ENCODE measurements around the gene FLT4. TPM values are rescaled to one million over a fixed set of nuclear protein-coding genes. Genes with fewer than 3 reads are reported as not detected.
"Not testable (repeated sequence)": the region's sequence is repeated elsewhere in the genome, so short reads cannot be mapped to it uniquely, and the experiment has no call there.

The FLT4 gene
- total RNA-seq, 1 donor from 2014 or later: 289 TPM

GRCh38 chr5:180670586-180671359 lies 21.4 kb upstream of the FLT4 start:
- DNase-seq (ENCODE audit: low read depth in 2 of 2): peak; percentile 77 to 85

- no peak for DNase-seq (ENCODE audit: low read depth in 2 of 2)
These were observed 20.8 kb upstream of the FLT4 start for GRCh38 chr5:180670157-180670556.

DNA sequence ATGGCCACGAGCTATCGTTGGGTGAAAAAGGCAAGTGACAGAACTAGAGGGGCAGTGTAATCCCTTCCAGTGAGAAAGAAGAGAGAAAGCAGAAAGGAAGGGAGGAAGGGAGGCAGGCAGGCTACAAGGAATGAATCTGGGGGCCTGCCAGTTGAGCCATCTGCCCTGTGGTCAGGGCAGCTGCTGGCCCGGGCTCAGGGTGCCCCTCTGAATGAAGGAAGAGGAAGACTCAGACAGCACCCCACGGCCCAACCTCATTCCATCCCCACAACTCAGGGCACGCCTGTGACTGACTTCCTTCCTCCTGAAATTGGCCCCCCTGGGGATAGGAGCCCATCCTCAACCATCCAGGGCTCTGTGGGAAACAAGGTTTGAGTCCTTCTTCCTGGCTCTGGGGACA lies 20.3 kb upstream of the FLT4 start:
- no peak for DNase-seq (ENCODE audit: low read depth in 2 of 2)

DNA sequence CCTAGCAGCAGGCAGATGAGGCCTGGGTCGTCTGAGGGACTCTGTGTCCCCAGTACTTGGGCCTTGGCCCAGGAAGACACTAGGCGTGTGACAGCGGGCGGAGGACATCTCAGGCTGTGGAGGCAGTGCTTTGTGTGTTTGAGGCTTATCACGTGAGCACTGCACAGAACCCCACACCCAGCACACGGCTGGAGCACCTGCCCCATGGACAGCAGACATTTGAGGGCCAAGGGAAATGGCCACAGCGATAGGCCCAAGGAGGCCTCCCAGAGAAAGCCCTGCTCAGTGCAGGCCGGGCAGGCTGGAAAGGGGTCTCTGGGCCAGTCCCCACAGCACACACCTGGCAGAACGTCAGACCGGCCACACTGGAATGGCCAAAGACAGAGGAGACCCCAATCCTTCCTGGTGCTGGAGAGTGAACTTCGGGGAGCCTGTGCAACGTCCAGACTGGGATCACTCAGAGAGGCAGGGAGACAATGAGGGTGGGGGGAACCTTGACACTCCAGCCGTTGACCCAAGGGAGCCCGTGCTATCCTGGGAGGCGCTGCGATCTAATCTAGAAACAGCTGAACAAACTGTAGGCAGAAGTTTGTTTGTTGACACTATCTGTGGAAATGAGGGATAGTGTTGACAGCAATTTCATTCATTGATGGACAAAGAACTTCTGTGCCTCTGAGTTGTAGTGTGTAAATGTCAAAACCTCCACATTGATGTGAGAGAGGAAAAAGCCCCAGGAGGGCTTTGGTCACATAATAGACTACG lies 19.6 kb upstream of the FLT4 start:
- DNase-seq (ENCODE audit: low read depth in 2 of 2): no peak

DNA sequence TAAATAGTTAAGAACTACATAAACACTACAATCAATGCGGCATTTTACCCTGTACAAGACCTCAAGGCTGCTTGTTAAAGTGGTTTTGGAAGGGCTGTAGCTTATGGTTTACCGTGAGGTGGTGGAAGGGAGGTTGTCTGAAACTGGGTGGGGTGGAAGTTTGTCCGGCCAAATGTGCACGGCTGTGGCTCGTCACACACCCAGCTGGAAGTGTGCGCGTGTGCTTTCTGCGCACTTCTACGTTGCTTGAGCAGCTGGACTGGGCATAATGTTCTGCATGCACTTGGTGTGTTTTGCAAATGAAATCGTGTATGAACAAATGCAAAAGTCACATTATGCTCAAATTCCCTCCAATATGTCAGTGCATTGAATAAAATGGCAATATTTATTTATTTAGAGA lies 17.4 kb upstream of the FLT4 start:
- no peak for DNase-seq (ENCODE audit: low read depth in 2 of 2)

DNA sequence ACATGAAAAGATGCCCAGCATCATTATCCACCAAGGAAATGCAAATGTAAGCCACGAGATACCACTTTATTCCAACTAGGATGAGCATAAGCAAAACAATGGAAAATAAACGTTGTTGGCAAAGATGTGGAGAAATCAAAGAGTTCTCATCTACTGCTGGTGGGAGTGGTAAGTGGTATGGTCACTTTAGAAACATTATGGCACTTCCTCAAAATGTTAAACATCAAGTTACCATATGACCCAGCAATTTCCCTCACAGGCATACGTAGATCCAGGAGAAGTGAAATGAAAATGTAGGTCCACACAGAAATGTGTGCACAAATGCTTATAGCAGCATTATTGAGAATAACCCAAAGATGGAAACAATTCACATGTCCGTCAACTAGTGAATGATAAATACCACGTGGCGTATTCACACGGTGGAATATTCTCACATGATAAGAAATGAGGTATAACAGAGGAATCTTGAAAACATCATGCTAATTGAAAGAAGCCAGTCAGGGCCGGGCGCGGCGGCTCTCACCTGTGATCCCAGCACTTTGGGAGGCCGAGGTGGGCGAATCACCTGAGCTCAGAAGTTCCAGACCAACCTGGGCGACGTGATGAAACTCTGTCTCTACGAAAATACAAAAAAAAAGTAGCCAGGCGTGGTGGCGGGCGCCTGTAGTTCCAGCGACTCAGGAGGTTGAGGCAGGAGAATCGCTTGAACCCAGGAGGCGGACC lies 16.4 kb upstream of the FLT4 start:
- DNase-seq (ENCODE audit: low read depth in 2 of 2): no peak

DNA sequence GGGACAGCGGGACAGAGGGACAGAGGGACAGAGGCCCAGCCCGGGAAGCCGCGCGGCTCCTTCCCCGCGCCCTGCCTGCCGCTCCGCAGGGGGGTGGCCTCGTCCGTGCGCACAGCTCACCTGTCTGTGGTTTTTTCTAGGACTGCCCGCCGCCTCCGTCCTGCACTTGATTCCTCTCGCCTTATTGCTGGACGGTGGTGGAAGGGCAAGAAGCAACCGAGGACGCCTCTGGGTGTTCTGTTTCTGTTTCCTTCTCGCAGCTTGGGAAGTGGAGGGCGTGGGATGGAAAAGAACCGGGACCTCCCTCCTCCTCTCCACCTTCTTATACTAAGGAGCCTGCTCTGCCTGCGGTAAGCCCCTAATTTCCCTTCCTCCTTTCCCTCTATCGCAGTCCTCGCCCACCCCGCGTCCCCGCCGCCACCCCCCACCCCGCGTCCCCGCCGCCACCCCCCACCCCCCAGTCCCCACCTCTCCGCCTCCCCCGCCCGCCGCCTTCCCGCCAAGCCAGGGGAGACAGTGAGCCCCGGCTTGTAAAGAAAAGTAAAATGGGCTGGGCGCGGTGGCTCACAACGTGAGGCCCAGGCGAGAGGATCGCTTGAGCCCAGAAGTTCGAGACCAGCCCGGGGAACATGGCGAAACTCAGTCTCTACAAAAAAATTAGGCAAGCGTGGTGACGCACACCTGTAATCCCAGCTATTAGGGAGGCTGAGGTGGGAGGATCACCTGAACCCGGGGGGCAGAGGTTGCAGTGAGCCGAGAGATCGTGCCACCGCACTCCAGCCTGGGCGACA lies 9.6 kb upstream of the FLT4 start:
- no peak for DNase-seq (ENCODE audit: low read depth in 2 of 2)

DNA sequence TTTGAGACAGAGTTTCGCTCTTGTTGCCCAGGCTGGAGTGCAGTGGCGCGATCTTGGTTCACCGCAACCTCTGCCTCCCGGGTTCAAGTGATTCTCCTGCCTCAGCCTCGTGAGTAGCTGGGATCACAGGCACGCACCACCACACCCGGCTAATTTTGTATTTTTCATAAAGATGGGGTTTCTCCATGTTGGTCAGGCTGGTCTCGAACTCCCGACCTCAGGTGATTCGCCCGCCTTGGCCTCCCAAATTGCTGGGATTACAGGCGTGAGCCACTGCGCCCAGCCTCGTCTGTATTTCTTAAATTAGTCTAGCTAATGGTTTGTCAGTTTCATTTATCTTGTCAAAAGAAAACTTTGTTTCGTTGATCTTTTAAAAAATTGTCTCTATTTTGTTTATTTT lies 5.8 kb upstream of the FLT4 start:
- DNase-seq (ENCODE audit: low read depth in 2 of 2): not testable (repeated sequence)

DNA sequence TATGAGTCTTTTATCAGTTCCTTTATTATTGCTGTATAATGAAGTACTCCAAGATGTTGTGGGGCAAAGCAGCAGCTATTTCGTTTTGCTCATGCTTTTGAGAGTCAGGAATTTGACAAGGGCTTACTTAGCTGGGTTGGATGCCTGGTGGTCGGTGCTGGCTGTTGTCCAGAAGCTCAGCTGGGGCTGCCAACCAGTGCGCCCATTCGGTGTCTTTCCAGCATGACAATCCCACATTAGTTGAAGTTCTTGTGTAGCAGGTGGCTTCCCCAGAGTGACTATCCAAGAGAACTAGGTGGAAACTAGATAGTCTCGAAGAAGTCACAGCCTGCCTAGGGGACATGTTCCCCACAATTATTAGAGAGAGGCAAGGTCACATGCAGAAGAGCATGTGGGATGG lies 3.4 kb upstream of the FLT4 start:
- no peak for DNase-seq (ENCODE audit: low read depth in 2 of 2)

DNA sequence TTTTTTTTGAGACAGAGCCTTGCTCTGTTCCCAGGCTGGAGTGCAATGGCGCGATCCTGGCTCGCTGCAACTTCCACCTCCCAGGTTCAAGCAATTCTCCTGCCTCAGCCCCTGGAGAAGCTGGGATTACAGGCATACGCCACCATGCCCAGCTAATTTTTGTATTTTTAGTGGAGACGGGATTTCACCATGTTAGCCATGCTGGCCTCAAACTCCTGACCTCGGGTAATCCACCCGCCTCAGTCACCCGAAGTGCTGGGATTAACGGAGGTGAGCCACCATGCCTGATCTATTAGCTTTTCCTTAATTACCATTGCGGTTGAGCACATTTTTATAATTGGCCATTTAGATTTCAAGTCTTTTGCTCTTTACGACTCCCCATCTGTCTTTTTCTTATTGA lies 2.9 kb upstream of the FLT4 start:
- no peak for DNase-seq (ENCODE audit: low read depth in 2 of 2)

DNA sequence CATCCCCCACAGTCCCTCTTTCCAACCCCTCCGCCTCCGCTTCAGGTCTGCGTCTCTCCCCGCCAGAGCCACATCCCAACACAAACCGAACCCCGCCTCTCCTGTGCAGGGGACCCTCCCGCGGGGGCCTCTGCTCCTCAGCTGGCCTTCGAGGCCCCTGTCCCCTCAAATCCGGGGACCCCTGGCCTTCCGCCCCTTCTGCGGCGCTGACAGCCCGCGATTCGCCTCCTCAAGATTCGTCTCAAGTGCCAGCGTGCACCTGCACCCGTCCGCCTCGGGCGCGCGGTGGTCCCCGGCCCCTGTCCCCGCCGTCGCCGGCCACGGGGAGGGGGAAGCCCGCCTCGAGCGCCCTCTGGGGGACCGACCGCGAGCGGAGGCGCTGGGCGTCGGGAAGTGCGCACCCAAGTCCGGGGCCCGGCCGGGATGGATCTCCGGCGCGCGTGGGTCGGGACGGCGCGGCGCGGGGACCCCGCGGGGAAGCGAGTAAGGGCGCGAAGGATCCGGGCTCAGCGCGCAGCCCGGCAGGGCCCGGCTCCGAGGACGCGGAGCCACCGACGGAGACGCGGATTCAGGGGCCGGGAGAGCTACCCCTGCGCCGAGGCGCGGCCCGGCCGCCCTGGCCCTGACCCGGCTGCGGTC lies 623 bp downstream of the FLT4 start:
- DNase-seq (ENCODE audit: low read depth in 2 of 2): peak; percentile 39 to 69

GRCh38 chr5:180647941-180648500 lies 1.4 kb downstream of the FLT4 start:
- DNase-seq (ENCODE audit: low read depth in 2 of 2): no peak

DNA sequence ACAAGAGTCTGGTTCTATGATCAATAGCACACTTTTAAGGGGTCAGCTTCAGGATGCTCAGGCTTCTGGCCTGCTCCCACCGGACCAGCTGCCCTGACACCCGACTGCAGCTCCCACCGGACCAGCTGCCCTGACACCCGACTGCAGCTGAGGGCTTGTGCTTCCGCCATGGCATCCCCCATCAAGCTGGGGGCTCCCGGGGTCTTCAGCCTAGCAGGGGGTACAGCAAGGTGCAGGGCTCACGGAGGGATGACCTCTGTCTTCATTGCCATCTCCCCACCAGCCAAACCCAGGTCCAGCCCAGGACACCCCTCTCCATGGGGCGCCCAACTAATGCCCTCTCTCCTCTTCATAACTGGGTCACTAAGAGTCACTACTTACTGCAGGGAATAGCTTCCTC lies 1.9 kb downstream of the FLT4 start:
- no peak for DNase-seq (ENCODE audit: low read depth in 2 of 2)

DNA sequence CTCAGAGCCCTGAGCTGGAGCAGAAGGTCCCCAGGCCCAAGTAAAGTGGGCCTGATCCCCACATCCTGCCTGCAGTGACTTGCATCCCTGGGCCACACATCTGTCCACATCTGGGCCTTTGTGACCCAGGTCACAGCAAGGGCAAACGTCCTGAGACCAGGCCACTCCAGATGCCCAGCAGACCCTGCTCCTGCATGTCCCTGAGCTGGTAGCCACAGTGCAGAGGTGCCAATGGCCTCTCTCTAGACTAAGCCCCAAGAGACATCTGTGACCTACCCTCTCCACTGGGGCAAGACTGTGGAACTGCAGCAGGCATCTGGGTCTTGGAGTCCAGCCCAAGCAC lies 2.5 kb downstream of the FLT4 start:
- DNase-seq (ENCODE audit: low read depth in 2 of 2): no peak

DNA sequence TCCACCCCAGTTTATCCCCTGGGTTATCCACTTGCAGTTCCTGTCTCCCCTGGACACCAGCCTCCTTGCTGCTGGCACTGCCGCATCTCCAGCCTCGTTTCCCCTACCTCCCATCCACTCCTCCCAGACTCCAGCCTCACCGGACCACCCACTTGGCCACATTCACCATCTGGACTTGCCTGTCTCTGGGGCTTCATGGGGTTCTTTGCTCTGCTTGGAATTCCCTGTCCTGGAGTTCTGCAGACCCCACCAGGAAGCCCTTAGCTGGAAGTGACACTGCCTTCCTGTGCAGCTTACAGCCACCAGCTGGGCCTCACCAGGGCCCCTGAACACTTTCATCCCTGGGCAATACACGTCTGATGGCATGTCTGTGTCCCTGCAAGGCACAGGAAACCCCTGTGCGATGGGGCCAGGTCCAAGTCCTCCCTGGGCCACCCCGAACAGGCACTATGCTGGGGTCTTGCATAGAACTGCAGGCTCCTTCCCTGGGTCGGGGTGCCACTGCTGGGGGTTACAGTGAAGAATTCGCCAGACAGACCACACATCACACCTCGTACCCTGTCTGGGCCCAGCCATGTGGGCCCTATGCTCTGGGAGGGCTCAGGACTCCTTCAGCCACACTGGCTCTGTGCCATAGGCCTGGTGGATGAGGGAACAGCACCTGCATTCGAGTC lies 3.0 kb downstream of the FLT4 start:
- DNase-seq (ENCODE audit: low read depth in 2 of 2): no peak

GRCh38 chr5:180645274-180646204 lies 3.9 kb downstream of the FLT4 start:
- DNase-seq (ENCODE audit: low read depth in 2 of 2): peak; percentile 82 to 99

- DNase-seq (ENCODE audit: low read depth in 2 of 2): no peak
These were observed 4.6 kb downstream of the FLT4 start for GRCh38 chr5:180644825-180645273.

DNA sequence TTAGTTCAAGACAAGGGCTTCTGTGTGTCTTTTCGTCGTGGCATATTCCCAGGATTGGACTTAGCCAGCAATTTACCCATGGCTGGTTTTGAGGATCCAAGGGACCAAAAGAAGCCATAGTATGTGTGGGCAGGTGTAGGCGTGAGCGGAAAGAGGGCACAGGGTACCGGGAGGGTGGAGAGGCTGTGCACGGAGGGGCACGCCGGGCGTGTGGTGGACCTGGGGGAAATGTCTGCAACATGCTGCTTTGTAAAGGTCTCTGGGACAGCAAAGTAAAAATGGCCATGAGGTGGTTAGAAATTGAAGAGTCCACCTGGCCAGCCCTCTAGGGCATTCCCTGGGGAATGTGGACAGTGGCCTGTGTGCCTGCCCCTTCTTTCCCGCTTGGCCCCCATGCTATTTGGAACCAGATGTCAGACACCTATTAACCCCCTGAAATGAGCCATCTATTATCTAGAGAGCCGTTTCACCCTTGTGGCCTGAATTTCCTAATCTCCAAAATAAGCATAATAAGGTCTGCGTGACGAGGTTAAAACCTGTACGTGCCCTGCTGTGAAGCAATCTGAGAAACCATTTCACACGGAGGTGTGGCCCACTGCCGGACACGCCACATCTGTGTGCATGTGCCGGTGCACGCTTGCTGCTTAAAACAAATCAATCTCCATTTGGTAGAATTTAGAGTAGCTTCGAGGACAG lies 5.1 kb downstream of the FLT4 start:
- peak in 1 of 2 donors; percentile 78 for DNase-seq (ENCODE audit: low read depth in 2 of 2)
